Suppressor macrophage treated with lipopolysaccharide for 4 hours (primary cell): Measurements from ENCODE around the gene TUG1.

Experiments
- DNase-seq: peaks from one replicate; pipeline ENCODE4 v3.0.0-alpha.2; 2020

TUG1 gene

GRCh38 chr22:31005535-31005934 lies 36.5 kb downstream of the TUG1 start:
- DNase-seq, result no peak

- DNase-seq, result no peak
Measured at GRCh38 chr22:31019191-31019930, 50.3 kb downstream of the TUG1 start.

- DNase-seq, result no peak
Measured at GRCh38 chr22:31020334-31020733, 51.3 kb downstream of the TUG1 start.

GRCh38 chr22:31022516-31022915 lies 53.5 kb downstream of the TUG1 start:
- no peak for DNase-seq
